ENCODE measurements around the gene RBM6.
A peak's percentile ranks its signal among the peaks of the same experiment; 100 is the strongest.

Gene RBM6

DNA sequence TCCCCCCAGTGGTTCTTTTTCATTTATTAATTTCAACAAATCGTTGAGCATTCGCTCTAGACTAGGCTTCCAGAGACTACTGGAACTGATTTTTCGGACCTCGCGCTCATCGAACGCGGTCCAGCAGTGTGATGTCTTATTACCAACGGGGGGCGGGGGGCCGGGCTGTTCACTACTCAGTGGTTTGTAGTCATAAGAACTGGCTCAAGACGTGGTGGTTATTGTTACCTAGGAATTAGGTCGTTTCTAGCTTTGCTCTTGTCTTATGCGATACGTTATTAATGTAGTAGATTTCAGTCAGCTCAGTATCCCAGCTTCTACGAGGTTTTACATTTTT, 149.6 kb downstream of the RBM6 start:
- DNase-seq, result no peak

GRCh38 chr3:50090984-50091383, 151.0 kb downstream of the RBM6 start:
- no peak for DNase-seq

DNA sequence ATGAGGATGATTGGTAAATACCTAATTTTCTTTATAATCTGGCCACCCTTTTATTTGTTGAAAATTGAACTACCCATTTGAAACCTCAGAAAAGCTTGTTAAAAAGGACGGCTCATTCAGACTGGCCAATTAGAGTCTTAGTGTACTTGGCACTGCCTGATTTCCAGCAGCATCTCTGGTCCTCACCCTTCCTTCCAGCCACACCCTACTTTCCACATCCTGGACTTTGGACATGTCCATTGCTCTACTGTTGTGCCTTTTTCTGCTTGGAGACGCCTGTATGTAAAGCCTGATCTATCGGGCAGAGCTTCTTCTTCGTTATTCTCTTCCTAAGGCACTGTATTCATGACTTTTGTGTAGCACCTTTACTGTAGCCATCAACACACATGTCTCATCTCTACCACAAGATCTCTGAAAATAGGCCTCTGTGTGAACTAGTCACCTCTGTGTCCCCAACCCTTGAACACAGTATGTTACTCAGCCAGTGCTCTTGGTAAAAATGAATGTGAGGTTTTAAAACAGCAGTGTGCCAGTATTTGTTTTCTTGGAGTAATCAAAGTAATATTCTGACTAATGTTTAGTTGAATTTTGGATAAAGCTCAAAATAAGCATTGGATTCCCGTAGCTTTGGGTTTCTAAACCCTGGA, 155.5 kb downstream of the RBM6 start:
- no peak for DNase-seq

DNA sequence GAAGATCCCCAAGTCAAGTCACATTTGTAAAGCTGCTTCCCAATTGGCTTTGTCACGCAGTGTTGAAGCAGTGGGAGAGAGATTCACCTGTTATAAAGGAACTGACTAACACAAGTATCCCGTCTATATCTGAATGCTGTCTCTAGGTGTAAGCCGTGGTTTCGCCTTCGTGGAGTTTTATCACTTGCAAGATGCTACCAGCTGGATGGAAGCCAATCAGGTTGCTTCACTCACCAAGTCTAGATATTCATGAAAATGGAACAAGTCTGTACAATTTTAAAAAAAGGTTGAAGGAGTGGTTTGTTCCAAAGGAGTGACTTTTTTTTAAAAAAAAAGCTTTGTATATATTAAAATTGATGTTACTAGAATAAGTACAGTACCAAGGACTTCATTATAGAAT, 160.4 kb downstream of the RBM6 start:
- no peak for DNase-seq

GRCh38 chr3:50100956-50101845, 161.3 kb downstream of the RBM6 start:
- DNase-seq, result no peak

GRCh38 chr3:50102558-50102957, 162.6 kb downstream of the RBM6 start:
- no peak for DNase-seq

GRCh38 chr3:50111757-50112156, 171.8 kb downstream of the RBM6 start:
- no peak for DNase-seq

DNA sequence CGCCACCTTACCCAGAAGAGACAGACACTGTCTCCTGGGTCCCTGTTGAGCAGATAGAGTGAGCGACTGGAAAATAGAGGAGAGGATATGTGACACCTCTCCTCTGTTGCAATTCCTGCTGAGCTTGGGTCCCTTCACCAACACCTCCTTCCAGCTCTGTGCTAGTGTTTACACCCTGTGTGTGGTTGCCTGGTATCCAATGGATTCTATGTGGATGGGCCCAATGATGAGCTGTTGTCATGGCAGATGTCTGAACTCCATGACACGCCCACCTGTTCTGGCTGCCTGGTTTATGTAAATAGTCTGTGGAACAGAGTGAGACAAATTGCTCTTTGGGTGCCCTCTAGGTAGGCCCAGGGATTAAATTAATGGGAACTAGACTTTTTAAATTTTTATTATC, 172.5 kb downstream of the RBM6 start:
- DNase-seq, result no peak

DNA sequence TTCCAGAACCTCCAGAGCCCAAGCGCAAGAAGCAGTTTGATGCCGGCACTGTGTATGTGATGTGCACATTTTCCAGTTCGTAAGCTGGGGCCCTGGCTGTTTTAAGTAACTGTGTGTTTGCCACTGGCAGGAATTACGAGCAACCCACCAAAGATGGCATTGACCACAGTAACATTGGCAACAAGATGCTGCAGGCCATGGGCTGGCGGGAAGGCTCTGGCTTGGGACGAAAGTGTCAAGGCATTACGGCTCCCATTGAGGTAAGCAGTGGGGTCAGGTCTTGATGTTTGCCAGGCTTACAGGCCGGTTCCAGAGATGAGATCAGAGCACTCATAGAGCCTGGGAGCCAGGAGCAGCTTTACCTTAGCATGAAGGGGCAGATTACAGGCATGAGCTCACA, 177.2 kb downstream of the RBM6 start:
- no peak for DNase-seq

DNA sequence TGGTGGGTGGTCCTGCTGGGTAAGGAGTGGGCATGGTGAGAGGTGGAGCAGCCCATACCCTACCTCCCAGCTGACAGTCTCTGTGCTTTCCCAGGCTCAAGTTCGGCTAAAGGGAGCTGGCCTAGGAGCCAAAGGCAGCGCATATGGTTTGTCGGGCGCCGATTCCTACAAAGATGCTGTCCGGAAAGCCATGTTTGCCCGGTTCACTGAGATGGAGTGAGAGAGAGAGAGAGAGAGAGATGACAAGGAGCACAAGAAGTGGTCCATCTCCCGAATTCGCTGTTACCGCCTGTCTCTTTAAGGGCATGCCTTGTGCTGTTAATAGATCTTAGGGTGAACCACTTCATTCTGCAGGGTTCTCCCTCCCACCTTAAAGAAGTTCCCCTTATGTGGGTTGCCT, 178.3 kb downstream of the RBM6 start:
- no peak for DNase-seq

DNA sequence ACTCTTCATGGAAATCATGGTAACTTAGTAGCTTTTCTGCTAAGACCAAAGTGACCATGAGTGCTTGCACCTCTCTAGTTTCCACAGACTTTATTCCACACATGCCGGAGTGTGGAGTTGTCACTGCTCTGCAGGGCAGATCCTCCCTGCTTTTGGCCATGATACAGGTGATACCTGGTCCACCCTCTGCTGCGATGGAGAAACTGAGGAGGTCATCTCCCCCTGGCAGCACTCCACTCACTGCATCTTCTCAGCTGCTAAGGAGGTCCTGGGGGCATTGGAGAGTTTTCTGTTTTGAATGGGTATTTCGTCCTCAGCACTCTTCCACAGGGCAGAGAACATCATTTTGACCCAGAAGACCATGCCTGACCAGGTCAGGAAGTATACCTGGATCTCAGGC, 179.8 kb downstream of the RBM6 start:
- DNase-seq, result no peak

- no peak for DNase-seq
These were observed 180.6 kb downstream of the RBM6 start for GRCh38 chr3:50120364-50121071.

DNA sequence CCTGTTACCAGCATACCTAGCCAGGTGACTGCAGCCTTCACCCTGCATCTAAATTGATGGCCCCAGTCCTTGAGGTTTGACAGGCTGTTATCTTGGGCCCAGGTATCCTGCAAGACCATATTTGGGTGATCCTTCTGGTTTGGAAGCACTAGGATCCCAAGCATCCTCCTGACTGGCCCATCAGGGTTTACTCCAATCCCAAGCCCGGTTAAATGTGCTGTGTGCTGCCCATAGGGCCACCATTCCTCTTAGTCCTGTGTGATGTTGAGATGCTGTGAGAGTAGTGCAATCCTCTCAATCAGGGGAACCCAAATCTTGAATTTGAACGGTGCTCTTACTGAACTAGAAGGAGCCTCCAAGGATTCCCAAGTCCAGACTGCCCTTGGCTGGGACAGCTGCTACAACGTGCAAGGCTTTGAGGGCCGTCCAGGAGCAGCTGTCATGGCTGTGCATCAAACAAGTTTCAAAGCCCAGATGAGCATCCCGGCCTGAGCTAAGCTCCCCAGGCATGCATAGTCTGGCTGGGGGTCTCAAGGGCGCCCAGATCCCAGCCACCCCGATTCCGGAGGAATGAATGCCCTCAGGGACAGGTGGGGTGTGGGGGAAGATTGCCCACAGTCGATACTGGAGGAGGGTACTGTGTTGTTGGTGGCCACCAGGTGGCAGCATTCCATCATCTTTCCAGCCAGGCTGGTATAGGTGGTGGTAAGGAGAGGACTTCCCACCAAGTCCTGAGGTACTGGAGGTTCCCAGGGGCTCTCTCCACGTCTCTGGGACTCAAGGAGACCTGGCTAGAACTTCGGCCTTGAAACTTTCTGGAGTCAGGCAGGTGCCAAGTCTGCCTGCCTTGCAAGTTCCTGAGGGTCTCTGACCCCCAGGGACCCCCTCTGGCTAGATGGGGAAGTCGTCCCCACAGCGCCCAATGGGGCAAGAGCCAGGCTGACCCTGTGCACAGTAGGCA, 181.4 kb downstream of the RBM6 start:
- DNase-seq, result peak; percentile 66

GRCh38 chr3:50122071-50122470, 182.1 kb downstream of the RBM6 start:
- no peak for DNase-seq

DNA sequence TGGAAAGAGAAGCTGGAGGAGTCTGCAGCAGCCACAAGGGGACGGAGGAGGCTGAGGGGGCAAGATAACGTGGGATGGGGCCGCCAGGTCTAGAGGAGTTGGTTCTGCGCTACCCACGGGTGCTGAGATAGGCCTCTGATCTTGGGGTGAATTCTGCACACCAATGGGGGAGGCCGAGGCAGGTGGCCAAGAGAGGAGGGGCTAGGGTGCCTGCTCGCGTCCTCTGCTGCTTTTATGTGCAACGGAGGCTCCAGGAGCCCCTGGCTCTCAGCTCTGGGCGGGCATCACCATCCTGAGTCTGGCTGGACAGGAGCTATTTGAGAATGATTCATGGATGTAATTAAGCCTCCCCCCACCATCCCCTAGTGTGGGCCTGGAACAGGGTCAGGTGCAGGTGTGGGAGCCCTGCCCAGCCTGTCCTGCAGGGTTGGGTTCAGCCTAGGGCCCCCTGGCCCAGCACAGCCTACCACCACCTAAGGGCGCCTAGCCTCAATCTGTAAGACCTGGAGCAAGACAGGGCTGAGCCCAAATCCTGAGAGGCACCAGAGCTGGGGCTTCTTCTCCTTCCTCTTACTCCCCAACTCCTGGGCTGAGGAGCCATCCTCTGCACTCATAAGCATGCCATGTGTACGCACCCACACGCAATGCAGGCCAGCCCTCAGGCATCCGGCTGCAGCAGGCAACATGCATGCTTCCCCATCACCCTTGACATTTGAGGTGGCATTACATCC, 182.9 kb downstream of the RBM6 start:
- DNase-seq, result peak; percentile 52

- DNase-seq, result peak; percentile 42
These were observed 183.6 kb downstream of the RBM6 start for GRCh38 chr3:50123394-50124051.

GRCh38 chr3:50124052-50124799, 184.3 kb downstream of the RBM6 start:
- DNase-seq, result no peak

- DNase-seq, result peak; percentile 54
These were observed 184.8 kb downstream of the RBM6 start for GRCh38 chr3:50124800-50125178.

DNA sequence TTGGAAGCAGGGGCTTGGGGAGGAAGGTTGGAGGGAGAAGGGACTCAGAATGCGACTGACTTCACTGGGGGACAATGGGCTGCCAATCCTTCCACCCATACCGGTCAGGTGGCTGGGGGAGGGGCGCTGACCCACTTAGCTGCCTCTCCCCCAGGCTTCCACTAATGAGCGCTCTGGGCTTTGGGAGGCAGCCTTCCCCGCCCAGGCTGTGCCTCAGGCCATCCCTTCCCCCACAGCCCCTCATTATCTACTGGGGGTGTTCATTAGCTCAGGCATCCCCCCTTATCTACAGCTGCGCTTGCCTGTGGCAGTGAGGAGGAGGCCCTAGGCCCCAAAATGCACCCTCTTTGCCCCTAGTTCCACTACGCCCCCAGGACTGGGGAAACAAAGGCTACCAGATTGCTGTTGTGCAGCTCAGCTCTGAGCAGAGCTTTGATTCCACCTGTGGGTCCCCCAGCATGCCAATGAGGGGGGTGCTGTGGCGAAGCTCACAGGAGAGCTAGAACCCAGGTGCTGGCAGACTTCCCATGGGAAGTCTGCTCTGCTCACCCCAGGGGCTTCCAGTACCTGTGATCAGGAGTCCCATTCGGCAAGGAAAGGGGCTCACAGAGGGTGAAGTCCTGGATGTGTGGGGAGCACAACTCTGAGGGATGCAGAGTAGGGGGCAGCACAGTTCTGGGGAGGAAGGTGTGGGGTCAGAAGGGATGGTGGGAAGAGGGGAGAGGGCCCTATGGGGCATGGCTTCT, 185.8 kb downstream of the RBM6 start:
- peak; percentile 50 for DNase-seq
